ENCODE measurements around the gene MLYCD.

DNA sequence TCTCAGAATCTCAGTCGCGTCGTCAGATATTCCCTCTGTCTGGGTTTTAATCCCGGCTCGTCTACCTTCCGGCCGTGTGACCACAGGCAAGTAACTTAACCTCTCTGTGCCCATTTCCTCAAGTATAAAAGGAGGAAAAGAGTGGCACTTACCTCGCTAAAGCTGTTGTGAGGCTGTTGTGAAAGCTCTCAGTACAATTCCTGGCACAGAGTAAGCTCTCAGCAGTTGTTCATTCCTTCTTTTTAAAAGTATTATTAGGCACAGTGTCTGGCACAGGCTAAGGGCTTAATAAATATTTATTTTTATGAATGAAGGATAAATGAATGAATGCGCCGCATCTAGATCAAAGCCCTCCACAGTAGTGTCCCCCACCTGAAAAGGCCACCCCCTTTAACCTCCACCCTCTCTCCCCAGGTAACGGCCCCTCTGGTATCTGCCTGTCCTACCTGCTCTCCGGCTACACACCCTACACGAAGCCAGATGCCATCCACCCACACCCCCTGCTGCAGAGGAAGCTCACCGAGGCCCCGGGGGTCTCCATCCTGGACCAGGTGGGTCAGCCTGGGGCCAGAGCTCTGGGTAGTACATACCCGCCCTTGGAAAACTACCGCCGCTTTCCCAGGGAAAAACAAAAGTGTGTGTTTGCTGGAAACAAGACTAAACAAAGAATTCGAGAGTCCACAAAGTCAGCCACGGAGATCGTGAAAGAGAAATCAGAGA, 60.1 kb downstream of the MLYCD start:
- no peak for TF ChIP-seq FOXM1 (IDR thresholded peaks at IDR 0.05; ENCODE audit: low read depth, low read length)
- TF ChIP-seq BACH1 (IDR thresholded peaks at IDR 0.05; ENCODE audit: borderline replicate concordance), result no peak
- TF ChIP-seq, protein P1, sequence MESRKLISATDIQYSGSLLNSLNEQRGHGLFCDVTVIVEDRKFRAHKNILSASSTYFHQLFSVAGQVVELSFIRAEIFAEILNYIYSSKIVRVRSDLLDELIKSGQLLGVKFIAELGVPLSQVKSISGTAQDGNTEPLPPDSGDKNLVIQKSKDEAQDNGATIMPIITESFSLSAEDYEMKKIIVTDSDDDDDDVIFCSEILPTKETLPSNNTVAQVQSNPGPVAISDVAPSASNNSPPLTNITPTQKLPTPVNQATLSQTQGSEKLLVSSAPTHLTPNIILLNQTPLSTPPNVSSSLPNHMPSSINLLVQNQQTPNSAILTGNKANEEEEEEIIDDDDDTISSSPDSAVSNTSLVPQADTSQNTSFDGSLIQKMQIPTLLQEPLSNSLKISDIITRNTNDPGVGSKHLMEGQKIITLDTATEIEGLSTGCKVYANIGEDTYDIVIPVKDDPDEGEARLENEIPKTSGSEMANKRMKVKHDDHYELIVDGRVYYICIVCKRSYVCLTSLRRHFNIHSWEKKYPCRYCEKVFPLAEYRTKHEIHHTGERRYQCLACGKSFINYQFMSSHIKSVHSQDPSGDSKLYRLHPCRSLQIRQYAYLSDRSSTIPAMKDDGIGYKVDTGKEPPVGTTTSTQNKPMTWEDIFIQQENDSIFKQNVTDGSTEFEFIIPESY (IDR thresholded peaks at IDR 0.05), result no peak
- TF ChIP-seq, protein P2, sequence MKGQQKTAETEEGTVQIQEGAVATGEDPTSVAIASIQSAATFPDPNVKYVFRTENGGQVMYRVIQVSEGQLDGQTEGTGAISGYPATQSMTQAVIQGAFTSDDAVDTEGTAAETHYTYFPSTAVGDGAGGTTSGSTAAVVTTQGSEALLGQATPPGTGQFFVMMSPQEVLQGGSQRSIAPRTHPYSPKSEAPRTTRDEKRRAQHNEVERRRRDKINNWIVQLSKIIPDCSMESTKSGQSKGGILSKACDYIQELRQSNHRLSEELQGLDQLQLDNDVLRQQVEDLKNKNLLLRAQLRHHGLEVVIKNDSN (IDR thresholded peaks at IDR 0.05; ENCODE audit: borderline replicate concordance, extremely low read length, insufficient read depth, low read depth, low read length), result no peak
- TF ChIP-seq SP1 (IDR thresholded peaks at IDR 0.05; ENCODE audit: low read depth, low read length), result no peak
- no peak for TF ChIP-seq POLR2AphosphoS5 (IDR thresholded peaks at IDR 0.05; ENCODE audit: low read length)
- no peak for TF ChIP-seq CHD2 (IDR thresholded peaks at IDR 0.05; ENCODE audit: borderline replicate concordance, low read depth, low read length)
- TF ChIP-seq RAD51 (IDR thresholded peaks at IDR 0.05), result no peak
- no peak for TF ChIP-seq SUZ12 (IDR thresholded peaks at IDR 0.05; ENCODE audit: unreplicated experiment)
- TF ChIP-seq, protein P3, sequence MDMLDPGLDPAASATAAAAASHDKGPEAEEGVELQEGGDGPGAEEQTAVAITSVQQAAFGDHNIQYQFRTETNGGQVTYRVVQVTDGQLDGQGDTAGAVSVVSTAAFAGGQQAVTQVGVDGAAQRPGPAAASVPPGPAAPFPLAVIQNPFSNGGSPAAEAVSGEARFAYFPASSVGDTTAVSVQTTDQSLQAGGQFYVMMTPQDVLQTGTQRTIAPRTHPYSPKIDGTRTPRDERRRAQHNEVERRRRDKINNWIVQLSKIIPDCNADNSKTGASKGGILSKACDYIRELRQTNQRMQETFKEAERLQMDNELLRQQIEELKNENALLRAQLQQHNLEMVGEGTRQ (IDR thresholded peaks at IDR 0.05; ENCODE audit: borderline replicate concordance, low read depth, low read length), result no peak
- TF ChIP-seq ESRRA (IDR thresholded peaks at IDR 0.05; ENCODE audit: low read length), result no peak
- no peak for TF ChIP-seq POLR2A (IDR thresholded peaks at IDR 0.05; ENCODE audit: low read depth, low read length)
- TF ChIP-seq TARDBP (IDR thresholded peaks at IDR 0.05; ENCODE audit: borderline replicate concordance), result no peak
- TF ChIP-seq EZH2 (IDR thresholded peaks at IDR 0.05; ENCODE audit: borderline replicate concordance, control insufficient read depth, low read depth, low read length), result no peak

Data from GM12878 (cell line).